22Rv1 (cell line): ENCODE data around the gene KIAA1217.

ENCODE experiments used
- H3K27ac ChIP-seq: fragments of 450-650 bp; 2 replicates; pipeline ENCODE4 v1.5.1; 2017
- ZFX ChIP-seq: fragments of 450-650 bp; IDR thresholded peaks from 2 replicates; pipeline ENCODE4 v1.6.1; 2017; ENCODE audit warnings: antibody characterized with exemption, borderline replicate concordance
- TF ChIP-seq, protein P1 (sequence below): fragments of 450-650 bp; IDR thresholded peaks from 2 replicates; pipeline ENCODE4 v1.5.1; 2017; ENCODE audit warnings: mild to moderate bottlenecking

Gene KIAA1217

GRCh38 chr10:24306507-24306875 lies 97.6 kb downstream of the KIAA1217 start:
- TF ChIP-seq, protein P1, sequence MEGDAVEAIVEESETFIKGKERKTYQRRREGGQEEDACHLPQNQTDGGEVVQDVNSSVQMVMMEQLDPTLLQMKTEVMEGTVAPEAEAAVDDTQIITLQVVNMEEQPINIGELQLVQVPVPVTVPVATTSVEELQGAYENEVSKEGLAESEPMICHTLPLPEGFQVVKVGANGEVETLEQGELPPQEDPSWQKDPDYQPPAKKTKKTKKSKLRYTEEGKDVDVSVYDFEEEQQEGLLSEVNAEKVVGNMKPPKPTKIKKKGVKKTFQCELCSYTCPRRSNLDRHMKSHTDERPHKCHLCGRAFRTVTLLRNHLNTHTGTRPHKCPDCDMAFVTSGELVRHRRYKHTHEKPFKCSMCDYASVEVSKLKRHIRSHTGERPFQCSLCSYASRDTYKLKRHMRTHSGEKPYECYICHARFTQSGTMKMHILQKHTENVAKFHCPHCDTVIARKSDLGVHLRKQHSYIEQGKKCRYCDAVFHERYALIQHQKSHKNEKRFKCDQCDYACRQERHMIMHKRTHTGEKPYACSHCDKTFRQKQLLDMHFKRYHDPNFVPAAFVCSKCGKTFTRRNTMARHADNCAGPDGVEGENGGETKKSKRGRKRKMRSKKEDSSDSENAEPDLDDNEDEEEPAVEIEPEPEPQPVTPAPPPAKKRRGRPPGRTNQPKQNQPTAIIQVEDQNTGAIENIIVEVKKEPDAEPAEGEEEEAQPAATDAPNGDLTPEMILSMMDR: no peak
- TF ChIP-seq ZFX: no peak
- H3K27ac ChIP-seq: no peak overlapping the region

- H3K27ac ChIP-seq: no peak overlapping the region
- TF ChIP-seq ZFX: no peak
- TF ChIP-seq, protein P1: no peak
These were observed 98.2 kb downstream of the KIAA1217 start for GRCh38 chr10:24307116-24307515.

DNA sequence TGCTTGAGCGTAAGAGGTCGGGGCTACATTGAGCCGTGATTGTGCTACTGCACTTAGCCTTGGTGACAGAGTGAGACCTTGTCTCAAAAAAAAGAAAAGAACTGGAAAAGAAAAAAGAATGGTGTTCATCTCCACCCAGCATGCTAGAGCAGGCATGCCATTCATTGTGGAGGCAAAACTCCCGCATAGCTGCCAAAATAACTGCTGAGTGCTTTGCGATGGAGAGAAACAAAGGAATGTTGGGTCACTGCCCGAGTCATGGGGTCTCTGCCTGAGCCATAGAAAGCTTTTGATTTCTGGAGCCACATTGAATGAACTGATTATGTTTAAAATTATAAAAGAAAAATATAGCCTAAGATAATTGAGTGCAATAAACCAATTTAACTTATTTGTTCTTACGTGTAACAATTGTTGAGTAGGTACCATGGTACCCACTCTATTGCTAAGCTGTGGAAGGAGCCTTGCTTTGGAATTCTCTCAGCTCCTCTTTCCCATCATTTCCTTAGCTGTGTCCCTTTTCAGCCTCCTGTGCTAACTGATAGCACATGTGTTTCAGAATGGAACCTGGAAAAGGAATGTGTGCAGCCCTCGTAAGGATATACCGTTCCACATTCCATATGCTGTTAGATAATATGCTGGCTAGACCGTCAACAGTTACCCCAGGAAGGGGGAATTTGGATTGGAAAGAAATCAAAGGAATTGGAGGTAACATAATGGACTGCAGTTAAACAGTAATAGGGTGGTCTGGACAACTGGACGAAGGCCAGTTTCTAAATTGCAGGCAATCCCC lies 99.0 kb downstream of the KIAA1217 start:
- H3K27ac ChIP-seq: no peak overlapping the region
- TF ChIP-seq ZFX: no peak
- TF ChIP-seq, protein P1: no peak

DNA sequence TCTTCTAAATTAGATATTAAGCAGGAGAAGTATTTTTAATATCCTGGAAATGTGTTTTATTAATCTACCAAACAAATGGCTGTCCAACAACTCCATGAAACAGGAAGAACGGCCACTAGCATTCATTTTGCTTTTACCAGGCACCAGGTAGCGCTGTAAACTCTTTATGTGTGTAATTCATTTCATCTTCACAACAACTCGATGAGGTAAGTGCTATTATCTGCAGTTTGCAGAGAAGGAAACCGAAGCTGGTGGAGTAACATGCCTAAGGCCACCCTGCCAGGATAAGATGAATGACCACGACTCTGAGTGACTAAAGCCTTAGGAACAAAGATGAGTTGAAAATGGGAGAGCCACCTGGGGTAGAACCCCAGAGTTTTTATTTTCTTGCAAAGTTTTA lies 101.2 kb downstream of the KIAA1217 start:
- H3K27ac ChIP-seq: no peak overlapping the region

DNA sequence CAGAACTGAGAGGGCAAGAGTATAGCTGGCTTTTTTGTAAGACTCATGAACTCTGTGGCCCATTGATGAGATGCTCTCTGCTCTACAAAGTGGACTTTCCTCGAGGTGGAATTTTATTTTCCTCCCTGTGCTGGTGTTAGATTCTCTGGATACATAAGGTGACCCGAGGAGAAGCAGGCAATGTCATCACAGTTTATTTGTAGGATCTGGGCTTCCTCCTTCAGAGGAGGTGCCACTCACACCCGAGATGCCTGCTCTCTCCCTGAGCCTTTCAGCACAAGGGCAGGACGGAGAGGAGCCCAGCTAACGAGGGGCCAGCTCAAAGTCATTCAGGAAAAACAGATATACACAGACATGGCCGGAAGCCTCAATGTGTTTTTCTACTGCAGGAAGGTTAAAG lies 103.0 kb downstream of the KIAA1217 start:
- TF ChIP-seq, protein P1: no peak
- TF ChIP-seq ZFX: no peak
- no peak overlapping the region for H3K27ac ChIP-seq

More for the DNA sequence above, 101.2 kb downstream of the KIAA1217 start:
- TF ChIP-seq, protein P1: no peak
- no peak for TF ChIP-seq ZFX

- TF ChIP-seq ZFX: no peak
- TF ChIP-seq, protein P1: no peak
- no peak overlapping the region for H3K27ac ChIP-seq
These were observed 104.3 kb downstream of the KIAA1217 start for GRCh38 chr10:24313283-24313682.

DNA sequence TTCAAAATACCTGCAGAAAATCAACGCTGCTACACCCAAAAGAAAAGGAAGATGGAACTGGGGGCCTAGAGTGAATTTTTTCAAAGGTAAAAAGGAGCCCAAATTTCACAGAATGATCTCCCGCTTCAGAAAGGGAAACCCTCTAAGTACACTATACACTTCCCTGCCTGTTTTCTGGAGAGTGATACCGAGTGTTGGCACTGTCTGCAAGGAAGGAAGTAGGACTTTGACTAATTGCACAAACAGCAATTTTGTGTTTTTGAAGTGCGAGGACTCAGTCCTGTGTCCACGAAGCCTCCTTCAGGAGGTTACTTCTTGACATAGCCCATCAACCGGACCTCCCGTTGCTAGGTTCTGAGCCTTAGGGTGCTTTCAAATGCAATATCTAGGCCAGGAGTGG lies 106.3 kb downstream of the KIAA1217 start:
- no peak overlapping the region for H3K27ac ChIP-seq
- TF ChIP-seq, protein P1: no peak
- TF ChIP-seq ZFX: no peak
